ENCODE data around the gene PAX9.
"Not testable (repeated sequence)": the region's sequence is repeated elsewhere in the genome, so short reads cannot be mapped to it uniquely, and the experiment has no call there.

Gene PAX9

DNA sequence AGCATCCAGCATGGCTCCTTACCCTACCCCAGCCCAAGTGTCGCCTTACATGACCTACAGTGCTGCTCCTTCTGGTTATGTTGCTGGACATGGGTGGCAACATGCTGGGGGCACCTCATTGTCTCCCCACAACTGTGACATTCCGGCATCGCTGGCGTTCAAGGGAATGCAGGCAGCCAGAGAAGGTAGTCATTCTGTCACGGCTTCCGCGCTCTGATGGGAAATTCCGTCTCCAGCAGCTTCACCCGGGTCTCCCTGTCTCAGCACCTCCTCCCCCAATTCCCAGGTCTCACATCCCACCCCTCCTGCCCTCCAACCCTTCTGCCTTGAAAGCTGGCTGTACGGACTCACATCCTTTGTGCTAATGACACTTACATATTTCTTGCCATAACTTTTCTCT is 14.6 kb downstream of the PAX9 start:
- DNase-seq, result no peak

DNA sequence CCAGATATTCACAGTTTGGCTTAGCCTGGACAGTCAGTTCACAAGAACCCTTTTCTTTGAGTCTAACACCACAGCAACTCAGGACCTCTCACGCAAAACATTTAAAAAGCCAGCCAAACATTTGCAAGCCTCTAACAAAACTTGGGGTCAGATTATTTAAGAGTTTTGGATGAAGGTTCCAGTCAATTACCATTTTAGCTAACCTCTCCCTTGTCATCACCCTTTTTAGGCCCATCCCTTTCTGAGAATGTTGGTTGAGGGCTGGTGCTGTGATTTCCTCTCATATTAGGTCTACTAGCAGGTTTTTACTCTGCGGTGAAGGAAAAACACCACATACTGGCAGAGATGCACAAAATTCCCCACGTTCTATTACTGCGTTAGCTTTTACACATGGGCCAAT is 20.7 kb downstream of the PAX9 start:
- no peak for DNase-seq

DNA sequence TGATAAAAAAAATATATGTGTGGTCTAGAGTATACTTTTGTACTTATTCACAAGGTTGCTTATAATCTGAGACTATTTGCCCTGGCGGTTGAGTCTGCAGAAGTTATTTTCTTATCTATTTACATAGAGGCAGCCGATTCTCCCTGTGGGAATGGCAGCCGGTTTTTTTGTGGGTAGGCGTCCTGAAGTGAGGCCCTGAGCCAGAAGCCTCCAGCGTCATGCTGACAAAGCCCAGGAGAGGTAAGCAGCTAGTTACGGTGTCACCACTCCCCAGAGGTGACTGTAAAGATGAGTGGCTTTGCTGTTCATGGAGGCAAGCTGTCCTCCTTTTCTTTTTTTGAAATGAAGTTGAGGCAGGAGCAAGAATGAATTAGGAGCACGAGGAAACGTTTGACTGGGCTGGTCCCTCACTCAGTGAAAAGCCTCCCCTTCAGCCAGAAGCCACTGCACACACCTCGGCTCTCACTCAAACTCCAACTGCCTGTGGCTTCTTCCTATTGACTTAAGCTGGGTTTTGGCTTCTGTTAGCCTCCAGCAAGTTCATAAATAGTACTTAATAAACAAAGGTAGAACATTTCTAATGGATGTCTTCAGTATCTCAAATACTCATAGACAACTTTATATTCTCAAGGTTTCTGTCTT is 21.5 kb downstream of the PAX9 start:
- no peak for DNase-seq

DNA sequence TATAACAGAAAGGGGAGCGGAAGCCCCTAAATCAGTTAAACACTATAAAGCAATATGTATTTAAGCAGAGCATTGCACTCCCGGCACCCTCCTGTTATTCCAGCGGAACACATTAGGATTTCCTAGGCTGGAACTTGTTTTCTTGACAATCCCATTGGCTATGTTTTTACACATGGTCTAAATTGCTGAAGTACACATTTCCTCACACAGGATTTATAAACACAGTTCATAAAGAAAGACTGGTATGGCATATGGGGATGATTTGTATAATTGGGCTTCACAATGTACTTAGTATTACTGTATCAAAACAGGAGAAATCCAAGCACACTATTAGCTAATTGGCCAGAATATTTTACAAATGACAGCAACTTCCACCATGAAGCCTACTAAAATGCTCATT is 23.3 kb downstream of the PAX9 start:
- DNase-seq, result no peak

DNA sequence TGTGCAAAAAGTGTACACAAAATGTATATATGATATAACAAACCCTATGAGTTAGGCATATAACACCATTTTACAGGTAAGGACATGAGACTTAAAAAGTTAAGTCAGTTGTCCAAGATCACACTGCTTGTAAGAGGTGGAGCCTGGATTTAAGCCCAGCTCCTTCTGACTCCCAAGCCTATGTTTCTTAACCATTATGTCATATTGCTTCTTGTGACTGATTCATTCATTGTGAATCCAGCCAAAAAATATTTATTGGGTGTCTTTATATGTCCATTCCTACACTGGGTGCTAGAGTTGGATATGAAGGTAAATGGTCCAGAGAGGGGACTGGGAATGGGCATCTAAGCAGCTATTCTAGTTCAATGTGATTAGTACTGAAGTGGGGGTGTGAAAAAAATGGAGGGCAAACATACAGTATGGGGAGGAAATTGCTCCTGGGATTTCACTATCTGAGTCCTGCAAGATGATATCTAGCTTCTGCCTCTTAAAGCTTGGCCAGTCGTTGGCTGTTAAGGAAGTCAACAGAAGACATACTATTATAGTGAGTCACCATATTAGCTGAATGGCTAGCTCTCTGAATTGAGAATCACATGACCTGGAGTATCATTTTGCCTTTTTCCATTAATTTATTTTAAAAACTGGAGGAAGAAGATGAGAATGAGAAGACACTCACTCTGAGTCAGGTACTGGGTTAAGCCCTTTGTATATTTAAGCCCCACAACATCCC is 28.8 kb downstream of the PAX9 start:
- no peak for DNase-seq

DNA sequence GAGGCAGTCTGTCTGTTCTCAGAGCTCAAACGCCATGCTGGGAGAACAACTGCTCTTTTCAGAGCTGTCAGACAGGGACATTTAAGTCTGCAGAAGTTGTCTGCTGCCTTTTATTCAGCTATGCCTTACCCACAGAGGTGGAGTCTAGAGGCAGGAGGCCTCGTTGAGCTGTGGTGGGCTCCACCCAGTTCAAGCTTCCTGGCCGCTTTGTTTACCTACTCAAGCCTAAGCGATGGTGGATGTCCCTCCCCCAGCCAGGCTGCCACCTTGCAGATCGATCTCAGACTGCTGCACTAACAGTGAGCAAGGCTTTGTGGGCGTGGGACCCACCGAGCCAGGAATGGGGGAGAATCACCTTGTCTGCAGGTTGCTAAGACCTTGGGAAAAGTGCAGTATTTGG is 37.8 kb downstream of the PAX9 start:
- DNase-seq, result not testable (repeated sequence)

DNA sequence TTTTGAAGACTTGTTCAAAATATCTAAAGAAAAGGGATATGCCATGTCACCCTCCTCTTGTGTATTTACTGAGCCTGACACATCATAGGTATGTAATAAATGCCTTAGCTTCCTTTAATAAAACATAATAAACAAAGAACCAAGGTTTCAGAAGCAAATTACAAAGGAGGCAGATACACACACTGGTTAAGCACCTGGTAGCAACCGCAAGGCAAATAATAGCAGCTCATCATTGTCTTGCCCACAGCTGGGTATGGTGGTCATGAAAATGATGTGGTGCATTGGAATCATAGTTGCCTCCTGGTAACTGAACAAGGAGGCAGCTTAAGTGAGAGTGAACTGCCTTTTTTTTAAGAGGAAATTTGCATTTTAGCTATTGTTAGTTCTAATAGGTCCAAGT is 39.0 kb downstream of the PAX9 start:
- DNase-seq, result peak; percentile 31

DNA sequence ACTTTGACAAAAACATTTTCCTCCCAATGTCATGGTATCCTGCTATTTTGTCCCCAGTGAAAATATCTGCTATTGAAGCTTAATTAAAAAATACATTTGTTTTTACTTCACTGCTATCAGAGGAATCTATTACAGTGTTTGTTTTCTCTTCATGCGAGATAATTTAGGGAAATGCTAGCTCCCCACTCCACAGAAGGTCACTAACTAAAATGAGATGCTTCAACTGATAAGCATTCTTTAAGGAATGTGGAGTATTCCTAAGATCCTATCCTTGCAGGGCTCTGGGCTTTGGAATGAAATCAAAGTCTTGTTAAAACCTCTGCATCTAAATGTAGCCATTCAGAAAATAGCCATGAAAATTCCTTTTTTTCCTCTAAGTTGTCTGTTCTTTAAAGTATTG is 39.5 kb downstream of the PAX9 start:
- DNase-seq, result no peak

DNA sequence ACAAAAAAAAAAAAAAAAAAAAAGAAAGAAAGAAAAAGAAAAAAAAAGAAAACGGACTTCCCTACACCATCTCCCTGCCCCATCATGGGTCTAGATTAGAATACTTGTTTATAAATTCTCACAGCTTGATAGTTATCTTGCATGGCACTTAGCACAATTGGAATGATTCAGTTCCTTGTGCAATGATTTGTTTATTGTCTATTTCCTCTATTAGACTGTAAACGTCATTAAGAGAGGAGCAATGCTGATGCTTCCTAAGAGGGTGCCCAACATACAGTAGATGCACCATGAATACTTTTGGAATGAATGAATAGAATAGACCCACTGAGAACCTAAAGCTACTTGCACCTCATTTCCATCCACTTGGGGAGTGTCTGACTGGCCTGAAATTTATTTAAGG is 40.8 kb downstream of the PAX9 start:
- no peak for DNase-seq

DNA sequence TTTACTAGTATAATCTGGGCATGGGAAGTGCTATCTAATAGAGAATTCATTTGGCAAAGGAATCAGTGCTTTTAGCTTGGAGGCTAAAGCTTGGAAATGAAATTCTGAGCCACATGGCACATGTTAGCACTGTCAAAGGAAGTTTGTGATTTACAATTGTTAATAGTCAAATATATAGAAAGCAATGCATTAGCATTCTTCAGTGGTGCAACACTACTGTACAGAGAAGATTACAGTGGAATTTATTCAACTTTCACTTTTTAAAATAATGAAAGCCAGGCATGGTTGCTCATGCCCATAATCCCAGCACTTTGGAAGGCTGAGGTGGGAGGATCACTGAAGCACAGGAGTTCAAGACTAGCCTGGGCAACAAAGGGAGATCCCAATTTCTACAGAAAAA is 45.9 kb downstream of the PAX9 start:
- no peak for DNase-seq

DNA sequence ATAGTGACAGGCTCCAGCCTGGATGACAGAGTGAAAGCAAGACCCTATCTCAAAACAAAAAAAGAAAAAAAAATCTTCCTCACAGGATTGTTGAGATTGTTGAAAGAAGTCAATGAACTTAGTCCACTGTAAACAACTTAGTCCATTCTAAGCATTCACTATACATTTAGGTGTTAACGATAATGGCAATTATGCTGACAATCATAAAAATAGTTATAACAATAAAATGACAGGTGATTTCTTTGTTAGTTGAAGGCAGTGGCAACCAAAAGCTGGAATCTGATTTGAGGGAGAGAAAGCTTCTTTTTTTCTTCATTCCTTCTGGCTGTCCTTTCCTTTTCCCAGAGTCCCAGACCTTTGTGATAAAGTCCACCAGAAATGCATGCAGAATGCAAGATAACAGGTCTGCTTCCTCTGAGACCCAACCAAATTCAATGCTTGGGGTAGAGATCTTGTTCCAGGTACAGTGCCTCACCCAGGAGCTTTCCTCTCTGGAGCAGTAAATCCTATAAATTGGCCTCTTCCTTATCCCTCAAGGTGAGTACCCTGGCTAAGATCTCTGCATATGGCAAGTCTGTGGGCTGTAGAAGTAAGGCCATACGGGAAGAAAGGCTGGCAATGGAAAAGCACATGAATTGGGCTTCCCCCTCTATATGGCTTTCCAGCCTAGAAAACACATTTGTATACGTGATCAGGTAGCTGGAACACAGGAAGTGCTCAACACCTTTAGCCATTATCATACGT is 52.5 kb downstream of the PAX9 start:
- no peak for DNase-seq

DNA sequence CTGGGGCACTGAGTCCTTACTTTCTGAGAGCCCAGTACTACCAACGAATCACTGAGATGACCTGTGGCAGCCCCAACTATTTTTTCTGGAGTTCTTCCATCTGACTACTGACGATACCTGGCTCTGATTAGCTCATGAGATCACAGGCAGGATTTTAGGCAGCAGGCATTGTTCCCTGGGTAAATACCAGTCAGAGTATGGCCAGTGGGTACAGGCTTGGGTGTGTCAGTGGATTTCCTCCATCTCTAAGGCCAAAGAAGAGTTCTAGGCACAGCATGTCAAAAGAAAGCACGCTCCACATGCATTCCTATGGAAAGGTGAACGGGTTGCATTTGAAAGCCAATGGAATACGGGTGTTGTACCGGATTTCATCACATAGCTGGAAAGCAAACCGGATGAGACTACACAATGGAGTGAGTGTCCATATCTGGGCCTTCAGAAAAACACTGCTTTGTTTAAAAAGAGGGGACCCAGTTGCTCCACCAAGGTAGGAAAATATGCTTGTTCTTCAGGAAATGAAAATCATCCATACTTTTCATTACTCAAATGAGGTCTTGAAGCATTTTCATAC is 55.0 kb downstream of the PAX9 start:
- peak; percentile 22 for DNase-seq

DNA sequence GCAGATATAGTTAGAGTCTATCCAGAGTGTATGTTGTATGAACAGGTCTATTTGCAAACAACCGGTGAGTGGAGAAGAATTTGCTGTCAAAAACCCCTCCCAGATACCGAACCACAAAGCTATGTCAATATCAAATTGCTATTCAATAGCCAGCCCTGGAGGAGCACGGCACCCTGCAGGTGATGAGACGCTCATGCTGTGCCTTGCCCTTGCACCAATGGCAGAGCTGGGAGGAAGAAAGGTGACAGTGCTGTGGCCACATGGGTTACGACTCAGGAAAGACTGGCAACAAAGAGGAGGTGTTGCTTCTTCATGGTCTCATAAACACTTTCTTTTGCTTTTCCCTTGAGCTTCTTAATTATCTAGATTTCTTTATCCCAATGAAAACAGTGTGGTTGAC is 55.7 kb downstream of the PAX9 start:
- DNase-seq, result peak; percentile 65

DNA sequence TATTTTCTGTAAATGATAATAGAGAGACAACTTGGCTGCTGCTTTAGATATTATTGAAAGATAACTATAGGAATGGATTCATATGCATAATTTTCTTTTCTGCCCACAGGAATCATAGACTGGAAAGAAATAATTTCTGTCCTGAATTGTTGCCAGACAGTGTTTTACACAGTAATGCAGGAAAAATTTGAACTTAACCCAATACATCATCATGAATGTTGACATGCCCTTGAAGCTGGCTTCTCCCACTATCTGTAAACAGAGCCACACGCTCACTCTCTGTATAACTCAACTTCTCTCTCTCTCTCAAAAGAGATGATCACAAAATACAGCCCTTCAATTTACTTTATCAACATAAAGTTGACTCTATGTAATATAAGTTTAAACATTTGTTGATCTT is 56.6 kb downstream of the PAX9 start:
- DNase-seq, result no peak

DNA sequence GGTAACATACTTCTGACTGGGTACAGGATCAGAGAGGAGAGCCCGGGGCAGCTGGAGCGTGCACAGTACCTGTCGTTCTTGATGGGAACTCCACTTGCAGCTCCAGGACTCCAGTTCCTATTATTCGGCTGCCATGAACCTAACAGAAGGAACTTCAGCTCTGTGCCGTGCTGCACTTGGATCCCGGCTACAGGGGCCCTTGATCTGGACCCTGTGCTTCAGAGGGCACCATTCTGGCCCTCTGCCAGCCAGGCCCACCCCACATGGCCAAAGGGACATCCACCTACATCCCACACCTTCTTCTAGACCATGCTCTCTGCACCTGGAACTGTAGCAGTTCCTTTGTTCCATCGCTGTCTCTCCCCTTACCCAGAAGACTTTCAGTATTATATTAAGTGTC is 58.2 kb downstream of the PAX9 start:
- no peak for DNase-seq

DNA sequence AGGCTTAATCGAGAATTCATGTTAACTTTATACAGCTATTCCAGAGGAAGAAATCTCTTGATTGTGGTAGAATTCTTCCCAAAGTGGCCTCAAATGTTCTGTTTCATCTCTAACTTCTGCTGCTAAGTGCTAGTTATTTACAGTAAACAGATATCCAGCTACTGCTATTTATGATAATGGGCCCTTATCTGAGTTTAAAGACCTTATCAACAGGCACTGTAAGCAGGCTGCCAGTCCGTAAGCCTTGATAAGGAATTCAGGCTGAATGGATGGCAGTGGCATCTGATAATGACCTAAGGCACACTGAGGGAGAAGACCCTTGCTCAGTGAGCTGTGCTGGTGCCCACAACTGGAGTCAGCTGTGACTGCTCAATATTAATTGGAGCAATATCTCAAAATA is 59.0 kb downstream of the PAX9 start:
- no peak for DNase-seq

DNA sequence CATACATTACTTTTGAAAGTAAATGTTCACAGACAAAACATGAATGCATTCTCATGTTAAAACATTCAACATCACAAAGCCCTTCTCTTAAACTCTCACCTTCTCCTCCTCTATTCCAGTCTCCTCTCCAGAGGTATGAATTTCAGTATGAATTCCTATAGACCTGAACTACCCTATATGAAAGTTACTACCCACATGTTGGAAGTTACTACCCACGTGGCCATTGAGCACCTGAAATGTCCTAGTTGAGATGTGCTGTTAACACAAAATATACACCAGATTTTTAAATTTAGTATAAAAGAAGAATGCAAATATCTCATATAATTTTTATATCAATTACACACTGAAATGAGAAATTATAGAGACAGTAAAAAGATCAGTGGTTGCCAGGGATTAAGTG is 60.2 kb downstream of the PAX9 start:
- DNase-seq, result no peak

DNA sequence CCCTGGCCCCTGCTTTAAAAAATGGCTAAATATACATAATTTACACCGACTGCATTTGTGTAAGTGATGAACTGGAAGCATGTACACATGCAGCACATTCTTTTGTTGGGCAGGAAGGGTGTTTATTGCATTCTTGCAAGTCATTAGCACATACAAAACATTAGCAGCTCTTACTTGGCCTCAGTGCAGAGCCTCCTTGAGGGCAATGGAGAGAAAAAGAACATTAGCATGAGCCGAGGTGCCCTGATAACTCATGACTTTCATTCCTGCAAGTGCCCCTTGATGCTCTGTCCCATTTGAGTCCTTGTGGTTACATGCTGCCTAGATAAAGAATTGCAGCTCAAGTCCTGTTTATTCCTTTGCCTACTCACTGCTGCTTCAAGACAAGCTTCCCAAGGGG is 61.9 kb downstream of the PAX9 start:
- no peak for DNase-seq

DNA sequence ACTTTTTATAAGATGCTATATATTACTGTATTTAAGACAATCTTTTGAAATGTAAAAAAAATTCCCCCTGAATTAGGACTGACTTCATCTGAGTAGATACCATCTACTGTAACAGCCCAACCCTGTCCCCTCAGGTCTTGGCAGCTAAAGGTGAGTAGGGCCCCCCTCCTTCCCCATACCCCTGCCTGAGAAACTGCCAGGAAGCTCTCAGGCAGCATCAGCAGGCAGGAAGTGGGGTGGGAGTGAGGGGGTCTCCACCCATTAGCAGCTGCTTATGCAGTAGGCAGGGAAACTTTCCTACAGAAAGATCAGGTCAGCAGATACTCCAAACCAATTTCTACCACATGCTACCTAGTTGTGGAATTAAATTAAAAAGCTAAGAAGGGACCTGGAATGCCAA is 62.5 kb downstream of the PAX9 start:
- DNase-seq, result no peak

DNA sequence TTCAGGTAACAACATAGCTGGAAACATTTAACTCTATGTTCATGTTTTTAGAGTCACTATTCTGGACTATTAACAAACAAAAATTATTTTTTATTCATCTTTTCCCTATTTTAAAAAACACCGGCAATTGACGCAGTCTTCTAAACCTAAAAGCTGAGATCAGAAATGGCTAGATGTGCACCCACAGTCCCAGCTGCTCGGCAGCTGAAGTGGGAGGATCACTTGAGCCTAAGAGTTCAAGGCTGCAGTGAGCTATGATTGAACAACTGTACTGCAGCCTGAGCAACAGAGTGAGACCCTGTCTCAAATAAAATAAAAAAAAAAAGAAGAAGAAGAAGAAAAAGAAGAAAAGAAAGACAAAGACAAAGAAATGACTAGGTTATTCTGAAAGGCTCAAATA is 64.5 kb downstream of the PAX9 start:
- DNase-seq, result no peak

All from NCI-H774 (cell line).